ENCODE results near the gene ATAD2B.
"Not testable (repeated sequence)": the region's sequence is repeated elsewhere in the genome, so short reads cannot be mapped to it uniquely, and the experiment has no call there.

ATAD2B gene

DNA sequence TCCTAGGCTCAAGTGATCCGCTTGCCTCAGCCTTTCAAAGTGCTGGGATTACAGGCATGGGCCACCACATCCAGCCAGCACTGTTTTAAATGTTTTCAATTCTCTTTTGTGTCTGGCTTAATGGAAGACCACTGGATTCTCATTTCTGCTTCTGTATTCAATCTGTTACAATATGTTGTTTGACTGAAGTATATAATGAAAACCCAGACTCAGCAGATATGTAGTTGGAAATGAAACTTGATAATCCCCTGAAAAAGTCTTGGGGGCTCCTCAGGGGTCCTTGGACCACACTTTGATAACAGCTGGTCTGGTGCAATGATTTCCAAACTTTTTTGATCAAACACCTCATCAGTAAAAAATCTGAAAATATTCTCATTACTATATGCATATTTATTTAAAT, 132.7 kb downstream of the ATAD2B start:
- no peak for DNase-seq (ENCODE audit: low read depth in 2 of 3, low spot score in 1 of 3)

GRCh38 chr2:23793476-23793875, 133.4 kb downstream of the ATAD2B start:
- no peak for DNase-seq (ENCODE audit: low read depth in 2 of 3, low spot score in 1 of 3)

- DNase-seq (ENCODE audit: low read depth in 2 of 3, low spot score in 1 of 3), result no peak
Measured at GRCh38 chr2:23791030-23791429, 135.9 kb downstream of the ATAD2B start.

DNA sequence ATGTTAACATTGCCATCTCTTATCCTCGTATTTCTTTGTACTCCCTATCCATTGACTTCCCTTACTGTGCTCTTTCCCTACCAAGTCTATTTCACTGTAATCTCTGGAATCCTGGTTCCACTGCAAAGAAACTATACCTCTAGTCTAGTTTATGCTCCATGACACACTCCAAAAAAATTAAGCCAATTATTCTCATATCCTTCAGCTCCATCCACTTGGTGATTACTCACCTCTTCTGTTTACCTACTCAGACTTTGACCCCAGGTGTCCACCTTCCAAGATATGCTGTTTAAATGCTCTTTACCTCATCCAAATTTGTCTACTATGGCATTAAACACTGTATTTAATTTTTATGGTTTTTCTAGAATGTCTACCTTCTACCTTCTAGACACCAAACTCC, 137.9 kb downstream of the ATAD2B start:
- DNase-seq (ENCODE audit: low read depth in 2 of 3, low spot score in 1 of 3), result no peak

GRCh38 chr2:23788100-23788499, 138.8 kb downstream of the ATAD2B start:
- no peak for DNase-seq (ENCODE audit: low read depth in 2 of 3, low spot score in 1 of 3)

- DNase-seq (ENCODE audit: low read depth in 2 of 3, low spot score in 1 of 3), result no peak
Measured at GRCh38 chr2:23784971-23785370, 142.0 kb downstream of the ATAD2B start.

DNA sequence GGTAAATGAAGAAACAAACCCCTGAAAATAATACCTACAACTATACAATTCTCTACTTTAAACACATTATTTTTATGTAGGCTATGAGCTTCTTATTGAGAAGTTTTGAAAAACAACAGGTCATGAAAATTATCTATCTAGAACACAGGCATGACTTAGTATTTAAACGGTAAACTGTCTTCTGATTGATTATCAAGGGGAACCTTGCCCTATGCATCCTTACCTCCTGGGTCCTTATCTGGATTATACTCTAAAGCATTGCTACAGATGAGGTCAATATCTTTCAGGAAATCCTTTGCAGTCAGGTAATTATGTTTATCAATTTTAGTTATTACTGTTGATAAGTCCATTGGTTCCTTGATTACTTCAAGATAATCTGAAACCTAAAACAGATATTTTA, 144.3 kb downstream of the ATAD2B start:
- no peak for DNase-seq (ENCODE audit: low read depth in 2 of 3, low spot score in 1 of 3)

- no peak for DNase-seq (ENCODE audit: low read depth in 2 of 3, low spot score in 1 of 3)
Measured at GRCh38 chr2:23782126-23782525, 144.8 kb downstream of the ATAD2B start.

DNA sequence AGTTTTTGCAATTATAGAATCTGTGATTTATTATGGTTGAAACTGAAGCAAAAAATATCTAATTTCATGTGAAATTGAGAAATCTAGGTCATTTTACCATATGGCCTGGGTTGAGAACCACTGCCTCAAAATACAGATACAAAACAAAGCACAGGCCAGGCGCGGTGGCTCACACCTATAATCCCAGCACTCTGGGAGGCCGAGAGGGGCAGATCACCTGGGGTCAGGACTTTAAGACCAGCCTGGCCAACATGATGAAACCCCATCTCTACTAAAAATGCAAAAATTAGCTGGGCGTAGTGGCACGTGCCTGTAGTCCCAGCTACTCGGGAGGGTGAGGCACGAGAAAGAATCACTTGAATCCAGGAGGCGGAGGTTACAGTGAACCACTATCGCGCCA, 146.5 kb downstream of the ATAD2B start:
- DNase-seq (ENCODE audit: low read depth in 2 of 3, low spot score in 1 of 3), result not testable (repeated sequence)

DNA sequence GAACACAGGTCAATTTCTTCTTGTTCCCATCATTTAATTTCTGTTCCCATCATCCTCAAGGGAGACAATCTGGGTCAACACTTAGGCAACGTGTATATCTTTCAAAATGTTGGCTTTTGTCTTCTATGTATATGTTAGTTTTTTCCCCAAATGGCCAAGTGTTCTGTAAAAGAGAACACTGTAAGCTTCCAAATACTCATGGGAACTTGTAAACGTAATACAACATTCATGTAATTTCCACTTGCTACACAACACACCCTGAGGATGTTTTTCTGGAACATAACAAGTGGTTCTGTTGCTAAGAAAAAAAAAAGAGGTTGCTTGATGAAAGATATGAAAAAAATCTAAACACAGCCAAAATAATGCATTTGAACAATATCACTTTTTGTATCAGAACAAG, 149.1 kb downstream of the ATAD2B start:
- no peak for DNase-seq (ENCODE audit: low read depth in 2 of 3, low spot score in 1 of 3)

DNA sequence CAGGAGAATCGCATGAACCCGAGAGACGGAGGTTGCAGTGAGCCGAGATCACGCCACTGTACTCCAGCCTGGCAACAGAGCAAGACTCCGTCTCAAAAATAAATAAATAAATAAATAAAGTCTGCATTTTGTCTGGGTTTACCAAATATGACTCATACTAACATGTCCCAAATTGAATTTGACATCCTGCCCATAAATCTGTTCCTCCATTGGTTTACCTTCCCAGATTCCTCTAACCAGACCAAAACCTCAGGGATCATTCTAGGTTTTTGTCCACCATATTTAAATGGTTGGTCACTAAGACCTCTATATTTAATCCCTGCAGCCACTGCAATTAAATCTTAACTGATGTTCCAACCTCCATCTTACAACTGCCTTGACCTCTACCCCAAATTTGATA, 150.9 kb downstream of the ATAD2B start:
- DNase-seq (ENCODE audit: low read depth in 2 of 3, low spot score in 1 of 3), result no peak

DNA sequence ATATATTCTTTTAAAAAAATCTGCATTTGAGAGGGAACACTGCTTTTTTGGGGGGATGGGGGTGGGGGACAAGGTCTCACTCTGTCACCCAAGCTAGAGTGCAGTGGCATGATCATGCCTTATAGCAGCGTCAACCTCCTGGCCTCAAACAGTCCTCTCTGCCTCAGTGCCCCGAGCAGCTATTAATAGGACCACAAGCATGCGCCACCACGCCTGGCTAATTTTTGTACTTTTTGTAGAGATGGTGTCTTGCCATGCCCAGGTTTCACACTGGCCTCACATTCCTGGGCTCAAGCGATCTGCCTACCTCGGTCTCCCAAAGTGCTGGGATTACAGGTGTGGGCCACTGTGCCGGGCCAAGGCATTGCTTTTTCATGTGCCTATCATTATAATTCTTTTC, 154.2 kb downstream of the ATAD2B start:
- DNase-seq (ENCODE audit: low read depth in 2 of 3, low spot score in 1 of 3), result no peak

- DNase-seq (ENCODE audit: low read depth in 2 of 3, low spot score in 1 of 3), result no peak
Measured at GRCh38 chr2:23772056-23772455, 154.9 kb downstream of the ATAD2B start.

DNA sequence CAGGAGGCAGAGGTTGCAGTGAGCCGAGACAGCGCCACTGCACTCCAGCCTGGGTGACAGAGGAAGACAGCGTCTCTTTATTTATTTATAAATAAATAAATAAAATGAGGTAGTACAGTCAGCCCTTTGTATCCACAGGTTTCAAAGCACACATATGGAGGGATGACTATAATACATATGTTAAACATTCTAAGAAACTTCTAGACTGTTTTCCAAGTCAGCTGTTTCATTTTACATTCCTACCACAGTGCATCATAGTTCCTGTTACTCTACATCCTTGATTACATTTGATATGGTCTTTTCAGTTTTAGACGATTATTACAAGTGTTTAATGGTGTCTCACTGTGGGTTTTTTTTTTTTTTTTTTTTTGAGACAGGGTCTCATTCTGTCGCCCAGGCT, 157.6 kb downstream of the ATAD2B start:
- no peak for DNase-seq (ENCODE audit: low read depth in 2 of 3, low spot score in 1 of 3)

- no peak for DNase-seq (ENCODE audit: low read depth in 2 of 3, low spot score in 1 of 3)
Measured at GRCh38 chr2:23767876-23768621, 158.9 kb downstream of the ATAD2B start.

DNA sequence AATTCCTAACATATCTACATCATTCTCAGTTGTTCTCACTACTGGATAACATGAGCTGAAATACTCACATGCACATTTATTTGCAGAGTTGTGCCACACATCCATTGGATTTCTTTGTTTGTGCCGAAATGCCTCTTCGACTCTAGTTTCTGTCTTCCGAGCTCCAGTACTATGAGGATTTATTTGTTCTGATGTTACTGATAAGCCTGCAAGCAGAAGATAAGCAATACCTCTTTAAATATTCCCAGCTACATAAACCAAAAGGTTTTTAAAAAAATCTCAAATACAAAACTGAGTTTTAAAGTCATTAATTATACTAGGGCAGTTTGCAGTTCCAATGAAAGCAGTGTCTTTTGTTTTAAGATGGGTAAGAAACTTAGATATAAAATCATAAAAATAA, 164.8 kb downstream of the ATAD2B start:
- DNase-seq (ENCODE audit: low read depth in 2 of 3, low spot score in 1 of 3), result no peak

- DNase-seq (ENCODE audit: low read depth in 2 of 3, low spot score in 1 of 3), result no peak
Measured at GRCh38 chr2:23761638-23762037, 165.3 kb downstream of the ATAD2B start.

DNA sequence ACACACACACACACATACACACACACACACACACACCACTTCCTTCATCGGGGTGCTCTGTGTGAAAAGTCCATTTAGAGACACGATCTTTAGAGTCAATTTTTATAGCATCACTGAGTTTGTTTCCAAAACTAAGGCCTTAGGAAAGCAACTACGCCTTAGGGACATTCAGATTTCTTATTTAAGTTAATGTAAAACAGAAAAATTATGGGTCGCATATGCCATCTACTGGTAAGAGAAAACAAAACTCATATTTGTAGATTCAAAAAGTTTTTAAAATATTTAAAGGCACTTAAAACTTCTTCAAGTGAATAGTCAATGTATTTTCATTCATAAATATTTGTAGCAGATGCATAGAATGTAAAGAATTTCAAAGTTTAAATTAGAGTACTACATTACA, 166.2 kb downstream of the ATAD2B start:
- DNase-seq (ENCODE audit: low read depth in 2 of 3, low spot score in 1 of 3), result no peak

DNA sequence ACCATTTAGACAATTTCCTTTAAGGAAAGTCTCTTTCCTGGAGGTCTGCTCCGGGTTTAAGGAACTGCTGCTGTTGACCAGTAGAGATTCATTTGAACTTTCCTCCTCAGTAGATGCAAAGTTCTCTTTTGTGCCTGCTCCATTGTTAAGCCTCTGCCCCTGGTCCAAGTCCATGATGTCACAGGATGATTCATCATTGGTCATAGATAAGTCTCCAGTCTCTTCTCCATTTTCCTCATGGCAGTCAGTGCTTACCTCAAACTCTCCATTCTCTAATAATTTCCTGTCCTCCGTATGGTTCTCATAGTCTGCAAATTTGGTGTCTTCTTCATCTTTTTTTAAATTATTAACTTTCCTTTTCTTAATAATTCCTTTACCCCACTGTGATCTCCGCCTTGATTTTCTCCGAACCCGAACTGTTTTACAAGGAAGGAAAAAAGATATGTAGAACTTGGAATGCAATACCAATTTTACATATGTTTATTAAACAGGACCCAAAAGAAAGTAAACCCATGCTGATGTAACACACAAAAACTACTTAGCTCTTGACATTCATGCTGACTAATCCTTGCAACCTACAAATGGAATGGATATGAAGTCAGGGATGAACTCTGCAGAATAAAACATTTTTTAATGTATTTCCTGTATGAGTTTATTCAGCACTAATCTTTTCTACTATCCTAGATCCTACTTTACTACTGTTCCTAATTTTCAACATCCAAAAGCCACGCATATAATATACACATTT, 169.1 kb downstream of the ATAD2B start:
- DNase-seq (ENCODE audit: low read depth in 2 of 3, low spot score in 1 of 3), result no peak

- no peak for DNase-seq (ENCODE audit: low read depth in 2 of 3, low spot score in 1 of 3)
Measured at GRCh38 chr2:23756593-23757292, 170.2 kb downstream of the ATAD2B start.

GRCh38 chr2:23754970-23755369, 172.0 kb downstream of the ATAD2B start:
- DNase-seq (ENCODE audit: low read depth in 2 of 3, low spot score in 1 of 3), result no peak
